ENCODE measurements around the gene PIK3R1. TPM values are rescaled to one million over a fixed set of nuclear protein-coding genes. Genes with fewer than 3 reads are reported as not detected.

The PIK3R1 gene
- total RNA-seq, 1 donor from 2014 or later: 89.7 TPM

DNA sequence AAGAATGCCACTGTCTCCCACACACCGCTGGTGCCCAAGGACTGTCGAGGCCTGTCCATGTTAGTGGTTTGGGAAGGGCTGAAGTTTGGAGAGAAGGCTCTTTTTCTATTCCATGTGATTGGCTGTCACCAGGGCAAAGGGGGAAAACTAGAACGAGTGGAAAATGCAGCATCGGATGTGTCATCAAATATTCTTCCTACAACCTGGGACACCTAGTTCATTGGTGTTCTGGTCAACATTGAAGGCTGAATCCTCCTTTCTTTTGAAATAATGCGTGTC, 53.2 kb downstream of the PIK3R1 start:
- Mint-ChIP-seq H3K9me3 (ENCODE audit: low read depth) (no peaks in the 10 kb centered on the region), H3K27me3 (no peaks in the 10 kb centered on the region), H3K27ac (peak overlapping the region; percentile 34), H3K4me1 (ENCODE audit: low read depth) (peaks cover 48% of the 10 kb centered on the region), H3K36me3 (ENCODE audit: insufficient read depth) (peaks cover 3% of the 10 kb centered on the region), H3K4me3 (ENCODE audit: low read depth) (no peak overlapping the region)
- no peak for DNase-seq (ENCODE audit: low spot score, unreplicated experiment)
- TF ChIP-seq, protein P1, sequence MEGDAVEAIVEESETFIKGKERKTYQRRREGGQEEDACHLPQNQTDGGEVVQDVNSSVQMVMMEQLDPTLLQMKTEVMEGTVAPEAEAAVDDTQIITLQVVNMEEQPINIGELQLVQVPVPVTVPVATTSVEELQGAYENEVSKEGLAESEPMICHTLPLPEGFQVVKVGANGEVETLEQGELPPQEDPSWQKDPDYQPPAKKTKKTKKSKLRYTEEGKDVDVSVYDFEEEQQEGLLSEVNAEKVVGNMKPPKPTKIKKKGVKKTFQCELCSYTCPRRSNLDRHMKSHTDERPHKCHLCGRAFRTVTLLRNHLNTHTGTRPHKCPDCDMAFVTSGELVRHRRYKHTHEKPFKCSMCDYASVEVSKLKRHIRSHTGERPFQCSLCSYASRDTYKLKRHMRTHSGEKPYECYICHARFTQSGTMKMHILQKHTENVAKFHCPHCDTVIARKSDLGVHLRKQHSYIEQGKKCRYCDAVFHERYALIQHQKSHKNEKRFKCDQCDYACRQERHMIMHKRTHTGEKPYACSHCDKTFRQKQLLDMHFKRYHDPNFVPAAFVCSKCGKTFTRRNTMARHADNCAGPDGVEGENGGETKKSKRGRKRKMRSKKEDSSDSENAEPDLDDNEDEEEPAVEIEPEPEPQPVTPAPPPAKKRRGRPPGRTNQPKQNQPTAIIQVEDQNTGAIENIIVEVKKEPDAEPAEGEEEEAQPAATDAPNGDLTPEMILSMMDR (IDR thresholded peaks at IDR 0.05; ENCODE audit: unreplicated experiment): no peak

DNA sequence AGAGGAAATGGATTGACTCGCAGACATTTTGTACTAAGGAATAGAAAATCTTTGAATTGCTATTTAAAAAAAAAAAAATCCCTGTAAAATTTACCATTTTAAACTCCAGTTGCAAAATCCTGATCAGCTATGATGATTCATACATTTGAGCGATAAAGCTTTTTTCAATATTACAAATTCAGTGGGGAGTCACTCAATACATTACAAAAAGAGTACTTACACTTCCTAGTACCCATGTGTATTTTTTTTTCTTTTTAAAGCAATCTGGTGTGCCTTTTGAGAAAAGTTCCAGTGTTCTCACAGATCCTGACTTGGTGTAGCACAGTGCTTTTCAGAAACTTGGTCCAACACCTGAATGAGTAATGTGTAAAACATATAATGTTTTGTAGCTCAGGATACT, 54.3 kb downstream of the PIK3R1 start:
- TF ChIP-seq, protein P1 (IDR thresholded peaks at IDR 0.05; ENCODE audit: unreplicated experiment): no peak
- H3K9me3 Mint-ChIP-seq (ENCODE audit: low read depth): no peaks in the 10 kb centered on the region
- DNase-seq (ENCODE audit: low spot score, unreplicated experiment): no peak
- H3K4me3 Mint-ChIP-seq (ENCODE audit: low read depth): no peak overlapping the region
- peaks cover 45% of the 10 kb centered on the region for H3K4me1 Mint-ChIP-seq (ENCODE audit: low read depth)
- peaks cover 7% of the 10 kb centered on the region for H3K36me3 Mint-ChIP-seq (ENCODE audit: insufficient read depth)
- no peak overlapping the region for H3K27ac Mint-ChIP-seq
- H3K27me3 Mint-ChIP-seq: no peaks in the 10 kb centered on the region

DNA sequence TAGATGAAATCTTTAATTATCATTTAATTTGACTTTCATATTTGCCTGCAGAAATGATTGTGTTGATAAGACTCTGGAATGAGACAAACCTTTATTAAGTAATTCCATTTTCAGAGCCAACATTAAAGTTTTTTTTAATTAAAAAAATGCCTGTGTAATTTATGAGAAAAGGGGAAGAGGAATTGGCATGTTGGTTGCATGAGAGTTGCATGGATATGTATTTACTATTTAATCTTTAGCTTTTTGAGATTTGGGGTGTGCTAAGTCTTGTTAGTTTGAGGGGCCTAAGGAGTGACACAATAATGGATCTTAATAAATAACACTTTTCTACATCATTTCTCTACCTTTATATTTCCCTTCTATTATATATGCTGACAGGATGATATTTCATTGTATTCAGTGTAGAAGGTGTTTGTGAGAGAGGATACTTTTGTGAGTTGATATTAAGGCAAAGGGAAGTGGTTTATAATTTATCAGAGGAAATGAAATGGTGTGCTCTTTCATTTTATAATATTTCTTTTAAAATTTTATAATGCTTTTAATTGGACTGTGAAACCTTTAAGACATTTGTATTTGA, 54.9 kb downstream of the PIK3R1 start:
- DNase-seq (ENCODE audit: low spot score, unreplicated experiment): no peak
- no peak overlapping the region for H3K27ac Mint-ChIP-seq
- H3K4me3 Mint-ChIP-seq (ENCODE audit: low read depth): no peak overlapping the region
- no peaks in the 10 kb centered on the region for H3K9me3 Mint-ChIP-seq (ENCODE audit: low read depth)
- peaks cover 9% of the 10 kb centered on the region for H3K36me3 Mint-ChIP-seq (ENCODE audit: insufficient read depth)
- peaks cover 40% of the 10 kb centered on the region for H3K4me1 Mint-ChIP-seq (ENCODE audit: low read depth)
- no peaks in the 10 kb centered on the region for H3K27me3 Mint-ChIP-seq
- TF ChIP-seq, protein P1 (IDR thresholded peaks at IDR 0.05; ENCODE audit: unreplicated experiment): no peak

DNA sequence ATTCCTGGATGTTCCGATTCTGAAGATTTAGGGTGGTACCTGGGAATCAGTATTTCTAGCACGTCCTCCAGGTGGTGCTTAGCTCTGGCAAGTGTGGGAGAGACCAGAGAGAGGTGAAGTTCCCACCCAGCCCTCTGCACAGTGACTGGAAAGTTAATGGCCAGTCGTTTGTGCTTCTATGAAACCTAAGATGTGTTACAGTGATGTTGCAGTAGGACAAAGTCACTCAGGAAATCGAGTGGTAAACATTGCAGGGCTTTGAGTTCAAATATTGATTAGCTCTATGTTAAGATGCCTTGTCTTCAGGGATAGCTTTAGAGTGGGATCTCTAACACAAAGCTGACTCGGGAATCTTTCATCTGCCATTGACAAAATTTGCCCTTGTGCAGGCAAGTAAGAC, 55.6 kb downstream of the PIK3R1 start:
- Mint-ChIP-seq H3K4me1 (ENCODE audit: low read depth) (peaks cover 37% of the 10 kb centered on the region), H3K27ac (peak overlapping the region; percentile 85), H3K9me3 (ENCODE audit: low read depth) (no peaks in the 10 kb centered on the region), H3K36me3 (ENCODE audit: insufficient read depth) (peaks cover 11% of the 10 kb centered on the region), H3K4me3 (ENCODE audit: low read depth) (no peak overlapping the region), H3K27me3 (no peaks in the 10 kb centered on the region)
- TF ChIP-seq, protein P1 (IDR thresholded peaks at IDR 0.05; ENCODE audit: unreplicated experiment): no peak
- DNase-seq (ENCODE audit: low spot score, unreplicated experiment): no peak

DNA sequence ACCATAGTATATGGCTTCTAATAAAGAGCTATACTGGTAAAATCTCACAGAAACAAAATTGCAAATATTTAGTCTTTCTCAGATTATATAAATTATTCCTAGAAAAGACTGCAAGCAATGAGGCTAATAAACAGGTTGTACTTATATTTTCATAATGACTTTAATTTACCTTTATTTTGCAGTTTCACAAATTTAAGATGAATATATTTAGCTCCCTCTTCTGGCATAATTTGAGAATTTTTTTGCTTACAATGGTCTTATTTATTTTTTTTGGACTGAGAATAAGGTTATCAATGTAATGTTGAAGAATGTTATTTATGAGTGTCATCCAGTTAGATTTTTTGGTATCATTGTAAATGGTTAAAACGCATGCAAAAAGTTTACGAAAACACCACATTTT, 56.7 kb downstream of the PIK3R1 start:
- Mint-ChIP-seq H3K27me3 (no peaks in the 10 kb centered on the region), H3K9me3 (ENCODE audit: low read depth) (no peaks in the 10 kb centered on the region), H3K27ac (no peak overlapping the region), H3K4me1 (ENCODE audit: low read depth) (peaks cover 28% of the 10 kb centered on the region), H3K36me3 (ENCODE audit: insufficient read depth) (peaks cover 18% of the 10 kb centered on the region), H3K4me3 (ENCODE audit: low read depth) (no peak overlapping the region)
- TF ChIP-seq, protein P1 (IDR thresholded peaks at IDR 0.05; ENCODE audit: unreplicated experiment): peak; percentile 44
- no peak for DNase-seq (ENCODE audit: low spot score, unreplicated experiment)
